Stimulated activated CD4-positive, alpha-beta T cell treated with anti-CD3 and anti-CD28 coated beads, Interleukin-4, amount 100 ng/mL, for 1 hour (primary cell): ENCODE results near the gene MGAM2.
"Not testable (repeated sequence)": the region's sequence is repeated elsewhere in the genome, so short reads cannot be mapped to it uniquely, and the experiment has no call there.

Experiments used
- DNase-seq: peaks from one replicate; pipeline ENCODE4 v3.0.0-alpha.2; 2020

The MGAM2 gene

GRCh38 chr7:142111499-142111898 lies at the start of gene MGAM2:
Gene MGAM2 (plus strand): TSS chr7:142111718. CDS start chr7:142116874, 5,156 bp downstream.
- DNase-seq: no peak

- no peak for DNase-seq
These were observed 47.7 kb upstream of the MGAM2 start for GRCh38 chr7:142063551-142064442.

- DNase-seq: no peak
These were observed 45.0 kb upstream of the MGAM2 start for GRCh38 chr7:142066536-142066935.

- no peak for DNase-seq
These were observed 33.8 kb upstream of the MGAM2 start for GRCh38 chr7:142077762-142078161.

- DNase-seq: no peak
These were observed 27.9 kb upstream of the MGAM2 start for GRCh38 chr7:142083605-142084004.

GRCh38 chr7:142085428-142085827 lies 26.1 kb upstream of the MGAM2 start:
- no peak for DNase-seq

GRCh38 chr7:142088022-142088714 lies 23.4 kb upstream of the MGAM2 start:
- DNase-seq: no peak

GRCh38 chr7:142089035-142089434 lies 22.5 kb upstream of the MGAM2 start:
- no peak for DNase-seq

- no peak for DNase-seq
These were observed 19.6 kb upstream of the MGAM2 start for GRCh38 chr7:142091961-142092360.

GRCh38 chr7:142094861-142095260 lies 16.7 kb upstream of the MGAM2 start:
- DNase-seq: no peak

GRCh38 chr7:142097571-142097970 lies 13.9 kb upstream of the MGAM2 start:
- DNase-seq: no peak

GRCh38 chr7:142098004-142098403 lies 13.5 kb upstream of the MGAM2 start:
- DNase-seq: no peak

- DNase-seq: not testable (repeated sequence)
These were observed 12.2 kb upstream of the MGAM2 start for GRCh38 chr7:142099347-142099746.

- no peak for DNase-seq
These were observed 10.9 kb upstream of the MGAM2 start for GRCh38 chr7:142100634-142101033.

GRCh38 chr7:142101794-142102193 lies 9.7 kb upstream of the MGAM2 start:
- DNase-seq: not testable (repeated sequence)

- DNase-seq: no peak
These were observed 6.7 kb upstream of the MGAM2 start for GRCh38 chr7:142104550-142105527.

- no peak for DNase-seq
These were observed 2.6 kb upstream of the MGAM2 start for GRCh38 chr7:142108728-142109505.

- no peak for DNase-seq
These were observed 1.4 kb upstream of the MGAM2 start for GRCh38 chr7:142110098-142110497.

GRCh38 chr7:142110638-142111037 lies 880 bp upstream of the MGAM2 start:
- DNase-seq: no peak

GRCh38 chr7:142112086-142112485 lies 568 bp downstream of the MGAM2 start:
- no peak for DNase-seq

GRCh38 chr7:142114207-142114606 lies 2.7 kb downstream of the MGAM2 start:
- no peak for DNase-seq

- DNase-seq: no peak
These were observed 9.0 kb downstream of the MGAM2 start for GRCh38 chr7:142120524-142120923.
